Skeletal muscle satellite cell (primary cell): ENCODE results near the gene TPD52L2.

Source experiments
- H3K27me3 ChIP-seq: 2 replicates; pipeline ENCODE4 v1.7.0; 2013; ENCODE audit warnings: low read length; ENCODE audit not compliant: control insufficient read depth, insufficient read depth
- H3K36me3 ChIP-seq: 2 replicates; pipeline ENCODE4 v1.7.0; 2013; ENCODE audit warnings: mild to moderate bottlenecking, control low read depth, low read length; ENCODE audit not compliant: insufficient read depth
- H3K4me1 ChIP-seq: 2 replicates; pipeline ENCODE4 v1.7.0; 2013; ENCODE audit warnings: low read length; ENCODE audit not compliant: control insufficient read depth, insufficient read depth
- H3K4me2 ChIP-seq: 2 replicates; pipeline ENCODE4 v1.7.0; 2013; ENCODE audit warnings: mild to moderate bottlenecking, low read length
- H3K4me3 ChIP-seq: 2 replicates; pipeline ENCODE4 v1.7.0; 2013; ENCODE audit warnings: low read length
- H3K9ac ChIP-seq: 2 replicates; pipeline ENCODE4 v1.7.0; 2013; ENCODE audit warnings: mild to moderate bottlenecking, low read depth, low read length, moderate library complexity
- H3K9me3 ChIP-seq: replicated peaks from 2 replicates; pipeline ENCODE4 v1.7.0; 2013; ENCODE audit warnings: mild to moderate bottlenecking, control low read depth, low read length

TPD52L2 gene

GRCh38 chr20:63829603-63829944 is 35.5 kb upstream of the TPD52L2 start:
- peak overlapping the region; percentile 77 for H3K4me2 ChIP-seq
- peaks cover 17% of the 10 kb centered on the region for H3K4me1 ChIP-seq
- H3K27me3 ChIP-seq = peaks cover 16% of the 10 kb centered on the region
- H3K4me3 ChIP-seq = peak overlapping the region; percentile 61
- peak overlapping the region; percentile 4 for H3K9ac ChIP-seq
- H3K36me3 ChIP-seq = no peaks in the 10 kb centered on the region
- no peaks in the 10 kb centered on the region for H3K9me3 ChIP-seq

- H3K9ac ChIP-seq = peak overlapping the region; percentile 4
- no peaks in the 10 kb centered on the region for H3K36me3 ChIP-seq
- peak overlapping the region; percentile 61 for H3K4me3 ChIP-seq
- H3K4me1 ChIP-seq = peaks cover 23% of the 10 kb centered on the region
- peaks cover 16% of the 10 kb centered on the region for H3K27me3 ChIP-seq
- H3K9me3 ChIP-seq = no peaks in the 10 kb centered on the region
- peak overlapping the region; percentile 77 for H3K4me2 ChIP-seq
Measured at GRCh38 chr20:63829945-63830835, 34.9 kb upstream of the TPD52L2 start.

- Histone ChIP-seq H3K4me2 (peak within 1 kb of the TSS; percentile 85), H3K9ac (peak within 1 kb of the TSS; percentile 4), H3K4me3 (peak within 1 kb of the TSS; percentile 71), H3K9me3 (no peaks in the 10 kb centered on the region), H3K27me3 (peaks cover 16% of the 10 kb centered on the region), H3K36me3 (no peaks in the 10 kb centered on the region), H3K4me1 (peaks cover 27% of the 10 kb centered on the region)
Measured at GRCh38 chr20:63830841-63831588, 34.1 kb upstream of the TPD52L2 start, which contains the start of gene ZBTB46. TSS of gene ZBTB46 (minus strand) at chr20:63831264. CDS start at chr20:63790757, 40,507 bp downstream.

- Histone ChIP-seq H3K27me3 (peaks cover 16% of the 10 kb centered on the region), H3K9ac (no peak overlapping the region), H3K9me3 (no peaks in the 10 kb centered on the region), H3K4me3 (peak overlapping the region; percentile 71), H3K4me2 (peak overlapping the region; percentile 85), H3K36me3 (no peaks in the 10 kb centered on the region), H3K4me1 (peaks cover 27% of the 10 kb centered on the region)
Measured at GRCh38 chr20:63831646-63831992, 33.5 kb upstream of the TPD52L2 start.

- Histone ChIP-seq H3K4me1 (peaks cover 27% of the 10 kb centered on the region), H3K4me3 (no peak overlapping the region), H3K9me3 (no peaks in the 10 kb centered on the region), H3K4me2 (peak overlapping the region; percentile 85), H3K36me3 (no peaks in the 10 kb centered on the region), H3K27me3 (peaks cover 16% of the 10 kb centered on the region), H3K9ac (no peak overlapping the region)
Measured at GRCh38 chr20:63831993-63832686, 32.9 kb upstream of the TPD52L2 start.

- Histone ChIP-seq H3K4me1 (peaks cover 27% of the 10 kb centered on the region), H3K4me2 (peak overlapping the region; percentile 59), H3K27me3 (peaks cover 12% of the 10 kb centered on the region), H3K9ac (peak overlapping the region; percentile 25), H3K36me3 (no peaks in the 10 kb centered on the region), H3K9me3 (no peaks in the 10 kb centered on the region), H3K4me3 (no peak overlapping the region)
Measured at GRCh38 chr20:63833776-63834490, 31.1 kb upstream of the TPD52L2 start.

- Histone ChIP-seq H3K9ac (peak overlapping the region; percentile 25), H3K27me3 (peaks cover 6% of the 10 kb centered on the region), H3K9me3 (no peaks in the 10 kb centered on the region), H3K4me3 (peak overlapping the region; percentile 35), H3K4me2 (peak overlapping the region; percentile 59), H3K36me3 (no peaks in the 10 kb centered on the region), H3K4me1 (peaks cover 27% of the 10 kb centered on the region)
Measured at GRCh38 chr20:63834491-63834880, 30.6 kb upstream of the TPD52L2 start.

- Histone ChIP-seq H3K9ac (peak overlapping the region; percentile 32), H3K4me1 (peaks cover 27% of the 10 kb centered on the region), H3K27me3 (no peaks in the 10 kb centered on the region), H3K4me3 (peak overlapping the region; percentile 43), H3K9me3 (no peaks in the 10 kb centered on the region), H3K36me3 (no peaks in the 10 kb centered on the region), H3K4me2 (peak overlapping the region; percentile 72)
Measured at GRCh38 chr20:63835021-63835858, 29.8 kb upstream of the TPD52L2 start.

GRCh38 chr20:63836458-63837344 is 28.4 kb upstream of the TPD52L2 start:
- no peak overlapping the region for H3K4me3 ChIP-seq
- H3K9ac ChIP-seq = no peak overlapping the region
- H3K4me1 ChIP-seq = peaks cover 27% of the 10 kb centered on the region
- H3K36me3 ChIP-seq = no peaks in the 10 kb centered on the region
- no peaks in the 10 kb centered on the region for H3K27me3 ChIP-seq
- H3K9me3 ChIP-seq = no peaks in the 10 kb centered on the region
- no peak overlapping the region for H3K4me2 ChIP-seq

- no peak overlapping the region for H3K4me3 ChIP-seq
- no peaks in the 10 kb centered on the region for H3K27me3 ChIP-seq
- H3K4me2 ChIP-seq = no peak overlapping the region
- H3K9ac ChIP-seq = no peak overlapping the region
- H3K4me1 ChIP-seq = peaks cover 27% of the 10 kb centered on the region
- H3K9me3 ChIP-seq = no peaks in the 10 kb centered on the region
- H3K36me3 ChIP-seq = no peaks in the 10 kb centered on the region
Measured at GRCh38 chr20:63837479-63837878, 27.6 kb upstream of the TPD52L2 start.
